DMS 273 treated with DMSO at 0.1 percent for 48 hours (cell line): Measurements from ENCODE around the gene DYSF.

Experiments used
- DNase-seq: peaks from one replicate; lab custom pipeline; 2025; lab: John Stamatoyannopoulos, UW

The DYSF gene

GRCh38 chr2:71554028-71554705, 100.8 kb downstream of the DYSF start:
- no peak for DNase-seq

- DNase-seq: no peak
These were observed 101.3 kb downstream of the DYSF start for GRCh38 chr2:71554706-71555056.

DNA sequence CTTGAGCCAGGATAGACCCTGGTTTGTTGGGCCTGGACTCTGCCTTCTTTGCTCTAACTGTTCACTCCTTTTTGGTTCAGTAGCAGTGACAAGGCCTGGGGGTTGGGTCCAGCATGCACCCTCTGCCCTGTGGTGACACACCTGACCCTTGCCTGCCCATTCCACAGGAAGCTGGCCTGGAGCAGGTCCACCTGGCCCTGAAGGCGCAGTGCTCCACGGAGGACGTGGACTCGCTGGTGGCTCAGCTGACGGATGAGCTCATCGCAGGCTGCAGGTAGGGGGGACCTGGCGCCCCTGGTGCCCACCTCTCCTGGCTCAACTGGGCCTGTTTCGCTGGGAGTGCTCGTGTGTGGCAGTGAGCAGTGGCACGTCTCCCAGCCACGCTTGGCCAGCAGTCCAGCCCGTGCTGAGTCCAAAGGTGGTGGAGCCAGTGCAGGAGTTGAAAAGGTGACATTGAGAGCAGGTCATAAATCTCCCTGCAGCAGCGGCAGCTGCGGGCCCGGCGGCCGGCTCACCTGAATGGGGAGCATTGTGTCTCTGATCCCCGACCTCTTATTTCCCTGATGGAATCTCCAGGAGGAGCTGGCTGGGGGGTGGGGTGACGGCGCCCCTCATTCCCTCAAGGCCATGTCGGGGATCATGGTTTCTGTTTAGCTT, 102.6 kb downstream of the DYSF start:
- no peak for DNase-seq

- DNase-seq: no peak
These were observed 103.4 kb downstream of the DYSF start for GRCh38 chr2:71556692-71557250.

- DNase-seq: no peak
These were observed 104.0 kb downstream of the DYSF start for GRCh38 chr2:71557321-71557720.

GRCh38 chr2:71558300-71559051, 105.1 kb downstream of the DYSF start:
- DNase-seq: no peak

- no peak for DNase-seq
These were observed 105.9 kb downstream of the DYSF start for GRCh38 chr2:71559080-71559827.

DNA sequence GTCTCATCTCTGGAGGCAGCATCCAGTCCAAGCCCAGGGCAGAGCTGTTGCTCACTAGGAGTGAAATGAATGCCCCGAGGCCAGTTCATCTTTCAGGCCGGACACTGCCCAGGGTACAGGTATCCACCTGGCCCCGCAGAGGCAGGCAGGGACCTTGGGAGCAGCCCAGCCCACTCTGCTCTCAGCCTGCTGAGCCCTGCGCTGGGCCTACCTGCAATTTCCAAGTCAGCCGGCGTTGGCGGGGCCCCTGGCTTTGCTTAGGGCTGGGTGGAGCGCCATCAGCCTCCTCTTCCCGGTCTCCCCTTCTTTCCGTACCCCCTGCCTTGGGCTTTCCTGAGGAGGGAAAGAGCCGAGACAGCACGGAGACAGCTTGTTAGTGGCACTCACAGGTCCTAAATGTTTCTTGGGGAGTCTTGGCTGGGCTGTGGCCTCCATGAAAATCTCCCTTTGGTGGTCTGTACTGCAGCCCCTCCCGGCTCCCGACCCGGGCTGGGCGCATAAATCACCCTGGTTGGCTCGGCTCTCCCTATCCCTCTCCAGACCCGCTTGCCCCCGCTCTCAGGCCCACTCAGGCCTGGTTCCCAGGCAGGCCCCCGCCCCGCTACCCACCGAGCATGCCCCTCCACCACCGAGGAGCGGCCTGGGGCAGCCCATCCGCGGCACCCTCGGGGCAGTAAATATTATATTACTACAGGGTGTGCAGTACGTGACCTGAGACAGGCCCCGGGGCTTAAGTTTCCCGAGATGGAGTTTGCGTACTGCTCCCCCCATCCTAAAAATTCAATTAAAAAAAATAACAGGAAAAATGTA, 106.7 kb downstream of the DYSF start:
- DNase-seq: no peak

GRCh38 chr2:71560638-71561011, 107.3 kb downstream of the DYSF start:
- no peak for DNase-seq

GRCh38 chr2:71561441-71562267, 108.3 kb downstream of the DYSF start:
- no peak for DNase-seq

- DNase-seq: no peak
These were observed 109.2 kb downstream of the DYSF start for GRCh38 chr2:71562518-71562917.

GRCh38 chr2:71563872-71564271, 110.5 kb downstream of the DYSF start:
- DNase-seq: no peak

DNA sequence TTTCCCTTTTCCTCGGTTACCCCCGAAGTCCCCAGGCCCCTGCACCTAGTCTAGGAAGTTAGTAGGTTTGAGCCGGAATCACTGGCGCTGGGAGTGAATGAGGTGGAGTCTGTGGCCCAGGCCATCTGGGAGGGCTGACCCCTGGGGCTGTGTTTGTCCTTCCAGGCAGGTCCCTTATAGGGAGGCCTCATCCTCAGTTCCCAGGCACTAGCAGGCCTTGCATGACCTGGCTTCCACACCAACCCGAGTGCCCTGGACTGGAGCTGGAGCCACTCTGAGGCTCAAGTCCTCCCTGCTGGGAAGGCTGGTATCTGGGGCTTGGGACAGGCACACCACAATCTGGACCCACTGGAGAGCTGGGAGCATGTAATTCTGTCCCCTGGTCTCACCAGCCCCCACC, 111.0 kb downstream of the DYSF start:
- DNase-seq: no peak

GRCh38 chr2:71564790-71565189, 111.4 kb downstream of the DYSF start:
- DNase-seq: no peak

GRCh38 chr2:71566372-71566771, 113.0 kb downstream of the DYSF start:
- no peak for DNase-seq

GRCh38 chr2:71567625-71568024, 114.3 kb downstream of the DYSF start:
- DNase-seq: no peak

- no peak for DNase-seq
These were observed 114.7 kb downstream of the DYSF start for GRCh38 chr2:71568103-71568502.

GRCh38 chr2:71570511-71570910, 117.2 kb downstream of the DYSF start:
- DNase-seq: no peak

DNA sequence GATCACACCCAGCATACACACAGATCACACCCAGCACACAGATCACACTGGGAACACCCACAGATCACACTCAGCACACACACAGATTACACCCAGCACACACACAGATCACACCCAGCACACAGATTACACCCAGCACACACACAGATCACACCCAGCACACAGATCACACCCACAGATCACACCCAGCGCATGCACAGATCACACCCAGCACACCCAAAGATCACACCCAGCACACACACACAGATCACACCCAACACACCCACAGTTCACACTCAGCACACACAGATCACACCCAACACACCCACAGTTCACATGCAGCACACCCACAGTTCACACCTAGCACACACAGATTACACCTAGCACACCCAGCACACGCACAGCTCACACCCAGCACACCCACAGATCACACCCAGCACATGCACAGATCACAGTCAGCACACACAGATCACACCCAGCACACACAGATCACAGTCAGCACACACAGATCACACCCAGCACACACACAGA, 117.6 kb downstream of the DYSF start:
- DNase-seq: no peak

- DNase-seq: no peak
These were observed 118.6 kb downstream of the DYSF start for GRCh38 chr2:71571945-71572344.
